ENCODE measurements around the gene AUTS2.

Gene AUTS2

DNA sequence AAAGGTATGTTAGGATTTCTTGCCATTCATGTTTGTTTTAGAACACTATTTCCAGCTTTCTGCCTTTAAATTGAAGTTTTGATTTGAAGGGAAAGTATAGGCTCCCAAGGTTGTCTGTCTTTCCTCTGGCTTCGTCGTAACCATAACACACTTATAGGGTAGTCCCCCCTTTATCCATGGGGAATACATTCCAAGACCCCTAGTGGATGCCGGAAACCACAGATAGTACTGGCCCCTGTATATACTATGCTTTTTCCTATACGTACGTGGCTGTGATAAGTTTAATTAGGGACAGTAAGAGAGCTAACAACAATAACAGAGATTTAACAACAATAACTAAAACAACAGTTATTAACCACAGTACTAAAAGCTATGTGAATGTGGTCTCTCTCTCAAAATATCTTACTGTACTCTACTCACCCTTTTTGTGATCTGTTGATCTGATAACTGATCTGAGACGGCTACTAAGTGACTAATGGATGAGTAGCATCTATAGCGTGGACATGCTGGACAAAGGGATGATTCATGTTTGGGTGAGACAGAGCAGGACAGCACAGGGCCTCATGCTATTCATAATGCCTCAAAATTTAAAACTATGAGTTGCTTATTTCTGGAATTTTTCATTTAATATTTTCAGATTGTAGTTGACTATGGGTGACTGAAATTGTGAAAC lies 273.1 kb downstream of the AUTS2 start:
- no peak for FAIRE-seq

DNA sequence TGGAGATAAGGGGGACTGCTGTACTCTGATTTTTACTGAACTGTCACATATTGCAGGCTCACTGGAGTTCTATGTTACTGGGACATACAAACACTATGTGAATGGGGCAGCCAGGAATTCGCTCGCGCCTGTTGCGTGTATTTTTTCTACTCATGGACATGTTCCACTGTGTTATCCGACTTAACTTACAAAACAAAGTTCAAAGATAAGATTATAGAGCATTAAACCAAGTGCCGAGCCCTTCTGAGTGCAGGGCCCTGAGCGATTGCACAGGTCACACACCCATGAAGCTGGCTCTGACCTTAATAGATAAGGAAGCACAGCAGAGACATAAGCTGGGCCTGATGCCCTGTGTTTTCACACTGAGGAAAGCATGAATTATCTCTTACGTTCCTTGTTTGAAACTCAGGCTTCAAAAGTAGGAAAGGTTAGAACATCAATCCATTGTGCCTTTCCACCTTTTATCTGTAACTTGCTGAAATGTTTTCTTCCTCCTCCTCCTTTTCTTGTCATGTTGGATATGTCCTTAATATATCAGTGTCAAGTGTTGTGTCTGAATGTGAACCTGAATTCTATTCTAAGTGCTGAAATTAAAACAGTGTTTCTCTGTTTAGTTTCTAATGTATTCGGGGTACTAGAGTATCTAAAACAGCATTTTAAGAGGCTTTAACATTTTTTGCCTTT lies 273.8 kb downstream of the AUTS2 start:
- no peak for FAIRE-seq

DNA sequence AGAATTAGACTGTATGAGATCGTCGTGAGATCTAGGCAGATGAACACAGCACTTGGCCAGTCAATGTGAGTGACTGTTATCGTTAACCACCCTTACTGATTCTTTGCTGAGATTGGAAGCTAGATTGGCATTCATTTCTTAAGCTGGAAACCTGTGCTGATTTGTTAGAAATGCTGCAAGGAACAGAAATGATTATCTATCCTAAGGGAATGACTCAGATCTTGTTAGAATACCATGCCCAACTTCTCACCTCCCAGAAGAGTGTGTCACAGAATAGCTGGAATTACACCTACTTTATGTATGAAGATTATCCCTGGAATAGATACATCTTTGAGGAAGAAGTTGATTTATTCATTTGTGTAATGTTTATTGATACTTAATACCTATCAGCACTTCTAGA lies 275.2 kb downstream of the AUTS2 start:
- no peak for FAIRE-seq

DNA sequence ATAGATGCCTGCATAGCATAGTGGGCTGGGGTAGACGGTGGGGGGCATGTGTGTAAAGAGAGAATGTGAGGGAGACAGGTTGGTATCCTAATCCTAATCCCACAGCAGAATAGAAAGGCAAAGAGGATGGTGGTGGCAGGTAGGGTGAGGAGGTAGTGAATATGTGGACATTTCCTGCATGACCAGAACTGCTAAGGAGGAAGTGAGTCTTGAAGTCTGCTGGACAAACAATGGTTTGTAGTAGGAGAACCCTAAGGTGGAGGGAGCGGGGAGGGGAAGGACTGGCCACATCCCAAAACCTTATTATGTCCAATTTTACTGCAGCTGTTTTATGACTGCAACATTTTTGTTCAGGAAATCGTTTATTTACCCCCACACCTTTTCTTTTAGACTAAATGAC lies 279.7 kb downstream of the AUTS2 start:
- no peak for FAIRE-seq

DNA sequence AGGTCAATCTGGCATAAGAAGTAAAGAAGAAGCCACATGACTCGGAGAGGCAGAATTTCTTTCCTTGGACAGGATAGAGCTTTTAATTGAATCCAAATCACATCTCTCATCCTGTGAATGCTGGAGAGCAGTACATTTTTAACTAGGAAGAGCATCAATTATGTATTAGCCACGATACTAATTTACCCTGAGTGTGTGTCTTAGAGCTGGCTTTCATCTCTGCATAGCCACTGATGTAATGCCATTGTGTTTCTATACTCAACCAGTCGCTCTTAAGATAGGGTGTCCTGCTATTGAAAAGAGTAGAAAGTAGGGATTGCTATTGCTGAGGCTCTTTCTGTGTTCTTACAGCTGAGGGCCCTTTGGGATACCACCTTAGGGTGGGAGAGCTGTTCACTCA lies 280.3 kb downstream of the AUTS2 start:
- FAIRE-seq = no peak

DNA sequence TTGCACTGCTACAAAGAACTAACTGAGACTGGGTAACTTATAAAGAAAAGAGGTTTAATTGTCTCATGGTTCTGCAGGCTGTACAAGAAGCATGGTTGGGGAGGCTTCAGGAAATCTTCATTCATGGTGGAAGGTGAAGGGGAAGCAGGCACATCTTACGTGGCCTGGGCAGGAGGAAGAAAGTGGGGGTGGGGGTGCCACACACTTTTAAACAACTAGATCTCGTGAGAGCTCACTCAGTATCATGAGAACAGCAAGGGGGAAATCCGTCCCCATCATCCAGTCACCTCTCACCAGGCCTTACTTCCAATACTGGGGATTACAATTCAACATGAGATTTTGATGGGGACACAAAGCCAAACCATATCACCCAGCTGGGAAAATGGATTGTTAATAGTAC lies 281.7 kb downstream of the AUTS2 start:
- FAIRE-seq = no peak

DNA sequence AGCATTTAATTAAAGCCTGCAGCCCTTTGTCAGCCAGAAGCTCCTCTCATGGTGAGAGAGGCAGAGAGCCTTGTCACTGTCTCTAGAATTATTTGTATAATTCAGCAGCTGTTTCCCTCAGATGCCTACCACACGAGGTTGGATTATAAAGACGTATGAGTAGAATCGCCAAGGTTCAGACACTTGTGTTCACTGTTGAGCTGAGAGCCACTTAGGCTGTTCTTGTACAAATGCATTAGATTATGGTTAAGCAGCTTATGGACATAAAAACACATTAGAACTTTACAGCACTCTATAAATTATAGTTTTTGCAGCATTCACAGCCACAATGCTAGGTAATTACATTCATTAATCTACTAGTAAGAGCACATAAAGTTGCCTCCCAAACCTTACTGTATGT lies 282.6 kb downstream of the AUTS2 start:
- FAIRE-seq = no peak

DNA sequence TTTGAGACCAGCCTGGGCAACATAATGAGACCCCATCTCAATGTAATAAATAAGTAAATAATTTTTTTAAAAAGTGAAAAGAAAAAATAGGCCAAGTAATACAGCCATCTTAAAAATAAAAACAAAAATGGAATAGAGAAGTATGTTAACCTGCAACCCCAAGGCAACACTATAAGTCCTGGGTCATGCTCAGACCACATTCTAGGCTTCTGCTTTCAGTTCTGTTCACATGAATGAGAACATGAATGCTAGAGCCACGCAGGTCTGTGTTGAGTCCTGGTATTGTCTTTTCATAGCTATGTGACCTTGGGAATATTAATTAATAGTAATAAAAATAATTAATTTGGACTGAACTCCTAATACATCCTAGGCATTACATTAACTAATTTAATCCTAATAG lies 284.0 kb downstream of the AUTS2 start:
- no peak for FAIRE-seq

DNA sequence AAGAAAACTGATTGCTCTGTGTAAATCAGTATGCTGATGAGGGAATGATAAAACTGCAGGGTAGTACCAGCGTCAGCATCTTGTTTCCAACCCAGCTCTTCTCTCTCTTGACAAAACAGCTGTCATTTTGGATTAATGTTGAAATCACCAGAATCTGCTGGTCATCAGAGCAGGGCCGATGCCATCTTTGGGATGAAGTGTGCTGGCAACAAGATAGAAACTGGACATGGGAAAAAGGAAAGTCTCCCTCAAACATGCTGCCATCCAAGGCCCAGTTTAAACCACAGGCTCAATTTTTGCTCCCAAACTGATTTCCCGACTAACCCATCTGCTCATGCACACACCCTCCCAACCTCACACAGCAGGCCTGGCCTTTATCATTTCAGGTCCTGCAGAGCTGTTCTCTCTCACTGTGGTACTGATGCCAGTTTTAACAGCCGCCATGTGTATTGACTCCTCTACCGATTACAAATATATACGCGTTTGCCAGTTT lies 285.2 kb downstream of the AUTS2 start:
- no peak for FAIRE-seq

DNA sequence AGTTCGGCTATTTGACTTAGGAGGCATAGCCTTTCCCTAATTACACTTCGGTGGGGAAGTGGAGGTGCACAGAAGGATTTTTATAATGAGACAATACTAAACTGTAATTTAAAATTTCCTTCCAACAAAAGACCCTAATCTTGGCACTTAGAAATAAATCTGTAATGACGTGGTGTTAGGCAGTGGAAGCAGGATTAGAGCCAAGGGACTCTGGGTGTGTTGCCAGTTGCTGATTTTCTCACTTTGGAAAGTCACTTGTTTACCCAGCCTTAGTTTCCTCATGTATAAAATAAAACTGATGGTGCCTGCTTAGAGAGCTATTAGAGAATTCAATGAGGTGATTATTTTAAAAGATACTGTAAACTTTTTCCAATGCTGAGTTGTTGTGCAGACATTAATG lies 287.2 kb downstream of the AUTS2 start:
- FAIRE-seq = no peak

DNA sequence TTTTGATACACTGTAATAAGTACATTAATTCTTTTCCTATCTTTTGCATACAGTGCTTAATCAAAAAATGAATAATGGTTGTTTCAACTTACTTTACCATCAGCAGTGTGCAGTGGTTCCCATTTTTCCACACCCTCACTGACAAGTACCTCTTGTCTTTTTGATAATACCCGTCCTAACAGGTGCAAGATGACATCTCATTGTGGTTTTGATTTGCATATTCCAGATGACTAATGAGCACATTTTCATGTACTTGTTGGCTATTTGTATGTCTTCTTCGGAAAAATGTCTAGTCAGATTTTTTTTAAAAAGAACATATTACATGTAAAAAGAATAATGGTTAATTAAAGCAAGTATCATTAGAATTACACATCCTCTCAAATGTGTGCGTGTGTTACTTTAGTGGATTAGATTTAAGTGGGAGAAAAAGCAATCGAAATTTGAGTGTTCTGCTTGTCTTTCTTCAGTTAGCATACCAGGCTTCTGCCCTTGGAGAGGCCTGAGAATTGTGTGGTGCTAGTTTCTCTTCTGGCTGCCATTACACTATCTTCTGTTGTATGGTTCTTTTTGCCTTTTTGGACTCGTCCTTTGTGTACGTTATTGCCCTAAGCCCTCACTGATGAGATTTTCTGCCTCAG lies 291.2 kb downstream of the AUTS2 start:
- no peak for FAIRE-seq

DNA sequence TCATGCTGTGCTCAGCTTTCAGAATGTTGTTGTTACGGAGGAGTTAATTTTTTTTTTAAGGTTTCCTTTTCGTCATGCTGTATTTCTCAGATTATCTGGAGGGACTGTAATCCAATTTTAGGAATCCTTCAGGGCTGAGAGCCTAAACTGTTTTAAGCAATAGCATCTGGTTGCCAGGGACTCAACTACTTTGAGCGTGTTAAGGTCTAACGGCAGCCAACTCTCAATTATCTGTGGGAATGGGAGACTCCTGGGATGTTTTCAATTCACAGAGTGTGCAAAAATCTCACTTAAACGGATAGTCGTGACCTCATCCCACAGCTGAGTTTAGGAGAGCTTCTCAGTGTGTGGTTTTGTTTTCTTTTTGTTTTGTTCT lies 291.7 kb downstream of the AUTS2 start:
- FAIRE-seq = no peak

DNA sequence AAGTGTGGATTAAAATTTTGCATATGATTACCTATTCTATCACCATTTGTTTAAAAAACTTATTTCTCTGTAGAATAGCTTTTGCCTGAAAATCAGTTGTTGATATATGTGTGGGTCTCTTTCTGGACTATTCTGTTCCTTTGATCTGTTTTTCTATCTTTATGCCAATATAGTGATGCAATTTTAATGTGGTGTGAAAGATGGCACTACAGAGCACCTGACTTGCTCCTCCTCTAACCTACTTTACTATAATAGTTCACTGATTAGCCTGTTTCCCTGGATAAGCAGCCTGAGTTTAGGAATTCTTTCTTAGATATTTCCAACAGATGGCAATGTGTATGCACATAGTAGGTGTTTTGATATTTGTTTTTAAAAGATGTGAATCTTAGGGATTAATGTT lies 294.5 kb downstream of the AUTS2 start:
- FAIRE-seq = no peak

DNA sequence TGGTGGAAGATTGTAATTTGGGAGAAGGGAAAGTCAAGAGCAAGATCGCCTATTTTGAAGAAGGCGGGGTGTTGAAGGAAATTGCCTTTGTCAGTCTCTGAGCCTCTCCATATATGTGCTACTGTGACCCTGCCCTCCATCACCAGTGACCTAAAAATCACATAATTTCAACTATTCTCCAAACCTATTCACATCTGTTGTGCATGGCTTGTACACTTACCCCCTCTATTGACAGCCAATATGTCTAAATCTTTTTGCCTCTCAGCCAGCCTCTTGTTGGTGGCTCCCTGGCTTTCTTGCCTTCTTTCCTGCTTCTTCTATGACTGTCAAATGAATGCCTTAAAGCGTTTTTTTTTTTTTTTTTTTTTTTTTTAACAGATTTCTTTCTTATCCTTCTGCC lies 295.6 kb downstream of the AUTS2 start:
- FAIRE-seq = no peak

DNA sequence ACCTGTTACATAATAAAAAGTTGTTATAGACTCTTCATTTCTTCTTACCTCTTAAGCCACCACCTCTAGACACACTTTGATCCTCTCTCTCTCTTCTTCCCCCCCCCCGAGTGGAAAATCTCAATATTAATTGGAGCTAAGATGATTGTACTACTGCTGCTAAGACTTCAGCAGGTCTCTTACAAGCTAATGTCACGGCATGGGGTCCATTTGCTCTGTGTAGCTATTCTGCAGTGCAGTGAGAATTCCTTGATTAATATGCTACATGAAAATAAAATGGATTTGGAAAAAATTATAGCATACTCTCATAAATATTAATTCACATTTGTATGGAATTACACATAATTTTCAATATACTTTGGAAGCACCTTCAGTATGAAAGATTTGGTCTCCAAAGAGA lies 297.2 kb downstream of the AUTS2 start:
- FAIRE-seq = no peak

DNA sequence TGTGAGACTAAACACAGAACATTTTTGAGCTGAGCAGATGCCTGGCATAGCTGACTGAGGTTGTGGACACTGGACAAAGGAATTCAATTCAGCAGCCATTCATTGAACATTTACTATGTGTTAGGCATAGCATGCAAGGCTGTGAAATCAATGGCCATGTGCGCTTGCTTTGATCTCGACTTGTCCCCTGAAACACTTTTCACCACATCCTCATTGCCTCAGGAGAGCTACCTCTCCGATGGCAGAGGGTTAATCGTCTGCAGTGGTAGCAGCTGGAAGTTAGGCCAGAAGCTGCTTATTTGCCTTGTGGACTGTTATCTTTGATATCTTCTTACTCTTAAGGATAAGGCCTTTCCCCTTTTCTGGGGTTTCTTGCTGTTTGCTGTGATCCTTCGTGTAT lies 297.8 kb downstream of the AUTS2 start:
- no peak for FAIRE-seq

DNA sequence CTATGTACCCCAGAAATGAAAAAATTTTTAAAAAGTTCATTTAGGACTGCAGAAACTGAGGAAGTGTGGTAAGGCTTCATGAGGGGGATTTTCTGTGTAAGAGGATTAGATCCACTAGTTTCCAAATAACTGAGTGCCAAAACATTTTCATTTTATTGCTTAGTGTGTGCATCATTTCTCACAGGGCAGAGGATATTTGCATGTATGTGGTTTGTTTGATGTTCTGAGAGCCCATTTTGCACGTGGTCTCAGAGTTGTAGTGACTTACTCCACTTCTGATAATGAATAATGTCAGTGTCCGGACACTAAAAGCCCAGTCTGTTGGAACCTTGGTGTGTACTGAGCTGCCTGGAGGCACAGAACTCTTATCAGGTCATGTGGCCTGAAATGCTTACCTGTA lies 299.9 kb downstream of the AUTS2 start:
- no peak for FAIRE-seq

DNA sequence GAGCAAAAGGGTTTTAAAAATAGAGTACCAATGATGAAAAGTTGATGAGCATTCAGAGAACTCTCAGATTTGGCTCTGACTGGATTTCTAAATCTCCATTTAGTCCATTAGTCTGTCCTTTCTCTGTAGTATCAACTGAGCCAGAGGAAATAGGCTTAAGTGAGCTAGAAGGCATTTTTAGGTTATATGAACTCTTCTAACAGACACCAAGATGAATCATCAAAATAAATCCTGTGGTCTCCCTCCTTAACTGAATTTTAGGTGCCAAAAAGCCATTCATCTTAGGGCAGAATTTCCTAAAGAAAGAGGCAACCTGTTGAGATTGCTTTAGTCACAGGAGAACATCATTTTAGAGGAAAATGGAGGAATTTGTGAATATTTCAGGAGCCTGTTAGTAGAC lies 305.1 kb downstream of the AUTS2 start:
- no peak for FAIRE-seq

DNA sequence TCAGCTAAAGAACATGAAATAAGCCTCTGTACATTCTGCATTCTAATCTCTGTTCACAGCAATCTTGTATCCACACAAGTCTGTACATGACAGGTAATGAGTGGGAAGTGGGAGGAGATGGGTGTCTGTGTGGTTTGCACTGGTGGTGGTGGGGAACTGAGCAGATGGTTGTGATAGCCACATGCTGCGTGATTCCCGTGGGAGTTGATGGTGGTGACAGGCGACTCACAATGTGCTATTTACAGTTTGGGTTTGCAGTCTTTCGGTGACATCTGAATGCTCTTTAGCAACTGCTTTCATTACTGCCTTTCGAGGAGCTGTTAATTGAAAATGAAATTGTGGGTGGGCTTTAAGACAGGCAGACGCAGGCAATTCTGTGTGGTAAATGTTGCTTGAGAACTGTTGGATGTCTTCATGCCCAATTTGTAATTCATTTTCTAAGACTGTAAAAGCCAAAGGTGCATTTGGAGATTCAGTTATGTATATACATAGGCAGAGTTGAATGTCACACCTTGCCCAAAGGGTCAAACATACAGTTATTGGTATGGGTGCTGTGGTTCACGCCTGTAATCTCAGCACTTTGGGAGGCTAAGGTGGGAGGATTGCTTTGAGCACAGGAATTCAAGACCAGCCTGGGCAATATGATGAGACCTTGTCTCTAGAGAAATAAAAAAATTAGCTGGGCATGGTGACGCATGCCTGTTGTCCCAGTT lies 308.2 kb downstream of the AUTS2 start:
- FAIRE-seq = no peak

DNA sequence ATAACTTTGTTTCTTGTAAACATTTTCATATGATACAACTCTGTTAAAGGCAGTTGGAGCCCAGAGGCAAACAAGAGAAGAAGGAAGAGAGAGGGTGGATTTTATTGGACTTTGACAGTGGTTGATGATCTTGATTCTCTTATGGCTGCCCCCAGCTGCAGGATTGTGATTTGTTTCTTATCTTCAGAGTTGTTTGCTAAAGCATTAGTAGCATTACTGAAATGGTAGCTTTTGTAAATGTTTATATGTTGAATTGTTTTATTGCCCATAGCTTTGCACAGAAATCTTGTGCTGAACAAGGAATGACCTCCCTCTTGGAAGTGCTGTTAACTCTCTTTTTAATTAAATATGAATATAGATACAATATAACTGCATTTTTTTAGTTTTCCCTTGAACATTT lies 309.4 kb downstream of the AUTS2 start:
- no peak for FAIRE-seq

DNA sequence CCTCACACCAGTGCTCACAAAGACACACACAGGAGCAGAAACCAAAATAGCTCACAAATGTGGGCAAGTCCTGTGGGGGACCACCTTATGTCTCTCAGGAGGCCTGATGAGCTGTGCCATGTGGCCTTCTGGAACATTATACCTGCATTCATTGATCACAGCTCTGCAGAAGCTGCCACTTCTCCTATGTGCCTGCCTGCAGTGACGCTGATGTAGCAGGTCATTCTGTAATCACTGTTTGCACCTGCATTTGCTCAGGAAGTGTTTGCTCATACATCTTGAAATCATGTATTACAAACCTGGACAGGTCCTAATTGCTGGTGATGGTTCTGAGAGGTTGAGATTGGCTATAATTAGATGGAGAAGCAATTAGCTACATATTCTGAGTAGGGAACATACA lies 310.2 kb downstream of the AUTS2 start:
- no peak for FAIRE-seq

DNA sequence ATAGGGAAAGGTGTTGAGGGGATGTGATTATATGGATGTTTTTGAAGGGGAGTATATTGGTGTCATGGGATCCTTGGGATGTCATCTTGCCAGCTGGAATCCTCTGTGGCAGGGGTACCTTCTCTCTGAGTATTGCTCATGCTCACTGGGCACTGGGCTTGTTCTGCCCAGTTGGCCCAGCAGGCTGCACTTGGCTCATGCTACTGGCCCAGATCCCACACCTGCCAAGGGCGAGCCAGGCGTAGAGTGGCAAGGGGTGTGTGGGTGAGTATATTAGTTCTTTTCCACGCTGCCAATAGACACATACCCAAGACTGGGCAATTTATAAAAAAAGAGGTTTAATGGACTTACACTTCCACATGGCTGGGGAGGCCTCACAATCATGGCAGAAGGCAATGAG lies 311.9 kb downstream of the AUTS2 start:
- no peak for FAIRE-seq

DNA sequence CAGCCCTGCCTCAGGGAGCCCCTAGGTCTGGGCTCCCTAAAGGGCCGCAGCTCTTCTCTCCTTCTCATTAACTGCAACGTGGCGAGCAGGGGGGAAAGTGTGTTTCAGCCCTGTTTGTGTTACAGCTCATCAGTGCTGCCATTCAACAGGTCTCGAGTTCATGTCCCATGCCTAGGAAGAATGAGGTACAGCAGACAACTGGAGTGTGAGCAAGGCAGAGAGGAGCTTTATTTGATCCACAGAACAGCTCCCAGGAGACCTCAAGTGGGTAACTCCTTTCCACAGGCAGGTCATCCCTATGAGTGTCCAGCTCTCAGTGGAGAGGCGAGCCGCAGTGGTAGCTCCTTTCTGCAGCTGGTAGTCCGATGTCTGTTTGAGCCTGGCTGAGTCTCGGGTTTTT lies 313.1 kb downstream of the AUTS2 start:
- no peak for FAIRE-seq

DNA sequence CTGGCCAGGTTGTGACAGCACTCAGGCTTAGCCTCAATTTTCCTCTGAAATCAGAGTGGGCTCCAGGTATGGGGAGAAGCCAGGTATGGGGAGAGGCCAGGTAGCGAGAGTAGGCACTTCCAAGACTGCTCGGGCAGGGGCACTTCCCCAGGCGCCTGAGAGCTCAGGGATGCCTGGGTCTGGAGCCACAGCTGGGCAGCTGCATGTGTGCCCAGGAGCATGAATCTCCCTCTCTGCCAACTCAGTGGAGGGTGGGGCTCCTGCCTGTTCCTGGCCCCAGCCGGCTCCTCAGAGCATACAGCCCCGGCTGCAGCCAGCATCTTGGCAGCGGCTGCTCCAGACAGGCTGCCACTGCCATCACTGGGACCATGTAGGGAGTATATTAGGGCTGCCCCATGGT lies 313.9 kb downstream of the AUTS2 start:
- FAIRE-seq = no peak

Data from A204.1 (cell line).